HepG2 (cell line): Measurements from ENCODE around the gene RGS19. TPM values are rescaled to one million over a fixed set of nuclear protein-coding genes. Genes with fewer than 3 reads are reported as not detected.
A peak's percentile ranks its signal among the peaks of the same experiment; 100 is the strongest.

Experiments
- ARNT ChIP-seq: fragments of 450-650 bp; IDR thresholded peaks from 2 replicates; pipeline ENCODE4 v1.6.1; 2017
- HNRNPK ChIP-seq: fragments of 200-400 bp; formaldehyde crosslinking; IDR thresholded peaks from 2 replicates; pipeline ENCODE4 v1.6.1; 2018; ENCODE audit warnings: low read length, low read depth, moderate library complexity, mild to moderate bottlenecking; ENCODE audit not compliant: poor library complexity, severe bottlenecking
- MAFK ChIP-seq, 2 experiments: IDR thresholded peaks in 1 of 2; conservative IDR thresholded peaks in 1 of 2; 2 replicates each; pipeline ENCODE4 v1.6.1; 2011; ENCODE audit warnings: improper control_type of control experiment in 2 of 2, low read length in 2 of 2
- MED8 ChIP-seq: sonication (generic); formaldehyde crosslinking; IDR thresholded peaks from 2 replicates; pipeline ENCODE4 v1.8.1; 2023; ENCODE audit warnings: mild to moderate bottlenecking, missing genetic modification reagents; ENCODE audit not compliant: insufficient replicate concordance
- MIER2 ChIP-seq: IDR thresholded peaks from 2 replicates; pipeline ENCODE4 v1.6.1; 2016; ENCODE audit warnings: missing biosample characterization, missing genetic modification reagents
- MIER3 ChIP-seq: IDR thresholded peaks from 2 replicates; pipeline ENCODE4 v1.6.1; 2016; ENCODE audit warnings: missing compliant biosample characterization, borderline replicate concordance
- PHB2 ChIP-seq: fragments of 450-650 bp; IDR thresholded peaks from 2 replicates; pipeline ENCODE4 v1.6.1; 2018; ENCODE audit not compliant: partially characterized antibody
- RBM22 ChIP-seq: fragments of 200-400 bp; formaldehyde crosslinking; optimal IDR thresholded peaks from 2 replicates; pipeline ENCODE3; 2017; ENCODE audit warnings: mild to moderate bottlenecking, low read length, moderate library complexity
- SRF ChIP-seq: IDR thresholded peaks from 2 replicates; pipeline ENCODE4 v1.6.1; 2011; ENCODE audit warnings: mild to moderate bottlenecking, low read depth, low read length, moderate library complexity
- TSC22D2 ChIP-seq: sonication (generic); formaldehyde crosslinking; IDR thresholded peaks from 2 replicates; pipeline ENCODE4 v1.5.1; 2020; ENCODE audit warnings: missing genetic modification reagents, mild to moderate bottlenecking, borderline replicate concordance
- WIZ ChIP-seq: sonication (generic); formaldehyde crosslinking; IDR thresholded peaks from 2 replicates; pipeline ENCODE4 v1.5.1; 2020; ENCODE audit warnings: mild to moderate bottlenecking, missing genetic modification reagents
- ZBTB8A ChIP-seq: sonication (generic); formaldehyde crosslinking; IDR thresholded peaks from 2 replicates; pipeline ENCODE4 v1.4.0; 2020; ENCODE audit warnings: mild to moderate bottlenecking, low read depth, missing genetic modification reagents, borderline replicate concordance
- ZC3H4 ChIP-seq: sonication (generic); formaldehyde crosslinking; IDR thresholded peaks from 2 replicates; pipeline ENCODE4 v1.4.0; 2020; ENCODE audit warnings: missing genetic modification reagents, borderline replicate concordance
- ZNF138 ChIP-seq: sonication (generic); formaldehyde crosslinking; IDR thresholded peaks from 2 replicates; pipeline ENCODE4 v1.5.0; 2020; ENCODE audit warnings: mild to moderate bottlenecking, low read depth, missing genetic modification reagents
- ZNF335 ChIP-seq: sonication (generic); formaldehyde crosslinking; IDR thresholded peaks from 2 replicates; pipeline ENCODE4 v1.4.0; 2020; ENCODE audit warnings: missing genetic modification reagents
- ZNF350 ChIP-seq: sonication (generic); formaldehyde crosslinking; IDR thresholded peaks from 2 replicates; pipeline ENCODE4 v1.4.0; 2020; ENCODE audit warnings: mild to moderate bottlenecking, low read depth, missing genetic modification reagents, borderline replicate concordance
- ZNF468 ChIP-seq: sonication (generic); formaldehyde crosslinking; IDR thresholded peaks from 2 replicates; pipeline ENCODE4 v1.8.0; 2022; ENCODE audit warnings: mild to moderate bottlenecking, moderate library complexity, missing genetic modification reagents
- ZNF839 ChIP-seq: sonication (generic); formaldehyde crosslinking; IDR thresholded peaks from 2 replicates; pipeline ENCODE4 v1.4.0; 2020; ENCODE audit warnings: missing genetic modification reagents, mild to moderate bottlenecking, borderline replicate concordance
- polyA plus RNA-seq, 8 experiments: library from polyadenylated mRNA; depleted of rRNA in 3 of 8; stranded (reverse) in 7 of 8; unstranded in 1 of 8; fragments of >200 nt; fragmentation: Illumina TruSeq in 4 of 8; extraction: Trizol in 4 of 8; gene quantifications; 2 replicates each; pipeline versions ENCODE4 v1.2.1 to v1.2.3, GENCODE V29; 2011 to 2016; ENCODE audit warnings: low read depth in 4 of 8, missing spikeins in 1 of 8, mixed read lengths in 1 of 8; ENCODE audit not compliant: insufficient read depth in 1 of 8
- total RNA-seq, 5 experiments: library from RNA; depleted of rRNA; stranded (reverse); fragments of >200 nt; fragmentation: Illumina TruSeq; extraction: Trizol; gene quantifications; 2 replicates each; pipeline ENCODE4 v1.2.3, GENCODE V29; 2016; ENCODE audit warnings: low read depth in 1 of 5
- TF ChIP-seq, protein P1 (sequence below): sonication (generic); formaldehyde crosslinking; IDR thresholded peaks from 2 replicates; pipeline ENCODE4 v1.4.0; 2020; ENCODE audit warnings: missing genetic modification reagents
- TF ChIP-seq, protein P2 (sequence below): sonication (generic); formaldehyde crosslinking; conservative IDR thresholded peaks from 2 replicates; pipeline ENCODE4 v1.8.0; 2022; ENCODE audit warnings: missing genetic modification reagents
- TF ChIP-seq, protein P3 (sequence below): sonication (generic); formaldehyde crosslinking; IDR thresholded peaks from 2 replicates; pipeline ENCODE4 v1.8.0; 2022; ENCODE audit warnings: missing genetic modification reagents, mild to moderate bottlenecking, borderline replicate concordance

Gene RGS19
- total and polyA plus RNA-seq, 2 of the 13 experiments (the other 11 are each of a cell fraction or from before 2014, with no cell fraction given), result 10.7 to 11.9 TPM

DNA sequence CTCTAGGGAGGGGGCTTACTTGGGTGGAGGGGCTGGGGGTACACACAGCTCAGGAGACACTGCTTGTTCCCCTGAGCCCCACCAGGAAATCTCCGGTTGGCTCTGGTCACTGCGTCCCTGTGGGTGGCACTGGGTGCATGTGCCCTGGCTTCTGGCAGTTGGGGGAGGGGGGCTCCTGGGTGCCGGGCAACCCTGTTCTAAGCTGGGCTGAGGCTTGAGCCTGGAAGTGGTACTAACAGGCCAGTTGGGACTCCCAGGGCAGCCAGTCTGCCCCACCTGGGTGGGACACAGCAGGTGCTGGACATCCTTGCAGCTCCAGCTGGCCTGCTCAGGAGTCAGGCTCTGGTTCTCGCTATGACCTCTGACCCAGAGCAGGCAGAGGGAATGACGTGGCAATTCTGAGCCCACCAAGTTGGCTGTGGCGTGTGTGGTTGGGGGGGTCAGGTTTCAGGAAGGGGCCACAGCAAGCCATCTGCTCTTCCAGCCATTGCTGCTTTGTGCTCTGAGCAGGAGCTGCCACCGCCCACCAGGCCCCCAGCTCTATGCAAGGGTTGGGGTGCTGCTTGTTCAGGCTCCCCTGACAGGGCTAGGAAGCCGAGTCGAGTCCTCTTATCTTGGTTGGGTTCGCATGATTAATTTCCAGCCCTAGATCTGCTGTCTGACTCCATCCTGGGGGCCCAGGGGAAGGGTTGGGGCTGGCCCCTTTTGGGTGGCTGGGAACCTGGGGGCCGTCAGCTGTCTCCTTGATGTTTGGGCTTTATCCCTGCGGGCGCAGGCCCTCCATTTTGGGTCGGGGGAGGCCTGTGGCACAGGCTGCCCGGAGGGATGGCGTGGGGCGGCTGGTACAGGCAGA, 42.7 kb downstream of the RGS19 start (continued):
- TF ChIP-seq ZNF839 (no peak), RBM22 (peak; percentile 3), ZBTB8A (CRISPR knock-in tag) (no peak), MED8 (no peak), HNRNPK (no peak), SRF (no peak), ZNF350 (CRISPR knock-in tag) (peak; percentile 83), ZNF468 (CRISPR knock-in tag) (no peak; the same call in 1 of the 2 replicates), WIZ (CRISPR knock-in tag) (0 out of 2 replicates have a peak, but pooled peaks have one; percentile 12), ZNF335 (CRISPR knock-in tag) (0 out of 2 replicates have a peak, but pooled peaks have one; percentile 18), PHB2 (no peak), MIER3 (no peak), MAFK (conservative IDR thresholded peaks at IDR 0.05 in 1 of 2, IDR thresholded peaks at IDR 0.05 in 1 of 2; ENCODE audit: low read length in 2 of 2) (peak; percentile 30 to 45; a peak in 1 of 4 replicates), ARNT (no peak), TSC22D2 (CRISPR knock-in tag) (no peak; the same call in 1 of the 2 replicates), ZC3H4 (CRISPR knock-in tag) (peak; percentile 84), ZNF138 (0 out of 2 replicates have a peak, but pooled peaks have one; percentile 61), MIER2 (CRISPR knock-in tag) (peak; percentile 18; the same call in 1 of the 2 replicates)
- TF ChIP-seq, protein P1, sequence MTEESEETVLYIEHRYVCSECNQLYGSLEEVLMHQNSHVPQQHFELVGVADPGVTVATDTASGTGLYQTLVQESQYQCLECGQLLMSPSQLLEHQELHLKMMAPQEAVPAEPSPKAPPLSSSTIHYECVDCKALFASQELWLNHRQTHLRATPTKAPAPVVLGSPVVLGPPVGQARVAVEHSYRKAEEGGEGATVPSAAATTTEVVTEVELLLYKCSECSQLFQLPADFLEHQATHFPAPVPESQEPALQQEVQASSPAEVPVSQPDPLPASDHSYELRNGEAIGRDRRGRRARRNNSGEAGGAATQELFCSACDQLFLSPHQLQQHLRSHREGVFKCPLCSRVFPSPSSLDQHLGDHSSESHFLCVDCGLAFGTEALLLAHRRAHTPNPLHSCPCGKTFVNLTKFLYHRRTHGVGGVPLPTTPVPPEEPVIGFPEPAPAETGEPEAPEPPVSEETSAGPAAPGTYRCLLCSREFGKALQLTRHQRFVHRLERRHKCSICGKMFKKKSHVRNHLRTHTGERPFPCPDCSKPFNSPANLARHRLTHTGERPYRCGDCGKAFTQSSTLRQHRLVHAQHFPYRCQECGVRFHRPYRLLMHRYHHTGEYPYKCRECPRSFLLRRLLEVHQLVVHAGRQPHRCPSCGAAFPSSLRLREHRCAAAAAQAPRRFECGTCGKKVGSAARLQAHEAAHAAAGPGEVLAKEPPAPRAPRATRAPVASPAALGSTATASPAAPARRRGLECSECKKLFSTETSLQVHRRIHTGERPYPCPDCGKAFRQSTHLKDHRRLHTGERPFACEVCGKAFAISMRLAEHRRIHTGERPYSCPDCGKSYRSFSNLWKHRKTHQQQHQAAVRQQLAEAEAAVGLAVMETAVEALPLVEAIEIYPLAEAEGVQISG (CRISPR knock-in tag), result no peak; the same call in 1 of the 2 replicates
- TF ChIP-seq, protein P2, sequence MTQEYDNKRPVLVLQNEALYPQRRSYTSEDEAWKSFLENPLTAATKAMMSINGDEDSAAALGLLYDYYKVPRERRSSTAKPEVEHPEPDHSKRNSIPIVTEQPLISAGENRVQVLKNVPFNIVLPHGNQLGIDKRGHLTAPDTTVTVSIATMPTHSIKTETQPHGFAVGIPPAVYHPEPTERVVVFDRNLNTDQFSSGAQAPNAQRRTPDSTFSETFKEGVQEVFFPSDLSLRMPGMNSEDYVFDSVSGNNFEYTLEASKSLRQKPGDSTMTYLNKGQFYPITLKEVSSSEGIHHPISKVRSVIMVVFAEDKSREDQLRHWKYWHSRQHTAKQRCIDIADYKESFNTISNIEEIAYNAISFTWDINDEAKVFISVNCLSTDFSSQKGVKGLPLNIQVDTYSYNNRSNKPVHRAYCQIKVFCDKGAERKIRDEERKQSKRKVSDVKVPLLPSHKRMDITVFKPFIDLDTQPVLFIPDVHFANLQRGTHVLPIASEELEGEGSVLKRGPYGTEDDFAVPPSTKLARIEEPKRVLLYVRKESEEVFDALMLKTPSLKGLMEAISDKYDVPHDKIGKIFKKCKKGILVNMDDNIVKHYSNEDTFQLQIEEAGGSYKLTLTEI (CRISPR knock-in tag), result no peak
- TF ChIP-seq, protein P3, sequence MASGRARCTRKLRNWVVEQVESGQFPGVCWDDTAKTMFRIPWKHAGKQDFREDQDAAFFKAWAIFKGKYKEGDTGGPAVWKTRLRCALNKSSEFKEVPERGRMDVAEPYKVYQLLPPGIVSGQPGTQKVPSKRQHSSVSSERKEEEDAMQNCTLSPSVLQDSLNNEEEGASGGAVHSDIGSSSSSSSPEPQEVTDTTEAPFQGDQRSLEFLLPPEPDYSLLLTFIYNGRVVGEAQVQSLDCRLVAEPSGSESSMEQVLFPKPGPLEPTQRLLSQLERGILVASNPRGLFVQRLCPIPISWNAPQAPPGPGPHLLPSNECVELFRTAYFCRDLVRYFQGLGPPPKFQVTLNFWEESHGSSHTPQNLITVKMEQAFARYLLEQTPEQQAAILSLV, result no peak; the same call in 1 of the 2 replicates
